HG03108 (cell line): ENCODE data around the gene PRRC1.
A peak's percentile ranks its signal among the peaks of the same experiment; 100 is the strongest.

Experiments
- ATAC-seq: cut with Tn5 transposase; IDR thresholded peaks from one replicate; pipeline ENCODE4 v1.9.1; 2021; ENCODE audit warnings: moderate library complexity; ENCODE audit not compliant: unreplicated experiment

The PRRC1 gene

GRCh38 chr5:127517480-127518318, at the start of gene PRRC1:
Gene PRRC1, plus strand, starts transcription at chr5:127517640. Its CDS starts 5,840 bp downstream, at chr5:127523480.
- peak; percentile 93 for ATAC-seq

- ATAC-seq, result no peak
Observed at GRCh38 chr5:127471211-127471610, 46.2 kb upstream of the PRRC1 start.

- ATAC-seq, result no peak
Observed at GRCh38 chr5:127472700-127473099, 44.7 kb upstream of the PRRC1 start.

GRCh38 chr5:127486471-127486870, 31.0 kb upstream of the PRRC1 start:
- no peak for ATAC-seq

- peak; percentile 71 for ATAC-seq
Observed at GRCh38 chr5:127492854-127493738, 24.3 kb upstream of the PRRC1 start.

- ATAC-seq, result no peak
Observed at GRCh38 chr5:127498548-127498947, 18.9 kb upstream of the PRRC1 start.

- ATAC-seq, result no peak
Observed at GRCh38 chr5:127505905-127506304, 11.5 kb upstream of the PRRC1 start.

GRCh38 chr5:127506616-127507015, 10.8 kb upstream of the PRRC1 start:
- ATAC-seq, result no peak

GRCh38 chr5:127508644-127509373, 8.6 kb upstream of the PRRC1 start:
- no peak for ATAC-seq

- no peak for ATAC-seq
Observed at GRCh38 chr5:127513408-127513970, 4.0 kb upstream of the PRRC1 start.

GRCh38 chr5:127514816-127515215, 2.6 kb upstream of the PRRC1 start:
- ATAC-seq, result no peak

- ATAC-seq, result no peak
Observed at GRCh38 chr5:127515693-127516440, 1.6 kb upstream of the PRRC1 start.

GRCh38 chr5:127517110-127517479, 345 bp upstream of the PRRC1 start:
- ATAC-seq, result peak; percentile 23

GRCh38 chr5:127518319-127518621, 830 bp downstream of the PRRC1 start:
- no peak for ATAC-seq

GRCh38 chr5:127519527-127519926, 2.1 kb downstream of the PRRC1 start:
- ATAC-seq, result no peak

GRCh38 chr5:127521138-127521770, 3.8 kb downstream of the PRRC1 start:
- ATAC-seq, result no peak

- no peak for ATAC-seq
Observed at GRCh38 chr5:127525181-127525580, 7.7 kb downstream of the PRRC1 start.

- no peak for ATAC-seq
Observed at GRCh38 chr5:127529904-127530682, 12.7 kb downstream of the PRRC1 start.

GRCh38 chr5:127536687-127537086, 19.2 kb downstream of the PRRC1 start:
- ATAC-seq, result no peak
